Measurements from ENCODE around the gene MCOLN3.

Gene MCOLN3

DNA sequence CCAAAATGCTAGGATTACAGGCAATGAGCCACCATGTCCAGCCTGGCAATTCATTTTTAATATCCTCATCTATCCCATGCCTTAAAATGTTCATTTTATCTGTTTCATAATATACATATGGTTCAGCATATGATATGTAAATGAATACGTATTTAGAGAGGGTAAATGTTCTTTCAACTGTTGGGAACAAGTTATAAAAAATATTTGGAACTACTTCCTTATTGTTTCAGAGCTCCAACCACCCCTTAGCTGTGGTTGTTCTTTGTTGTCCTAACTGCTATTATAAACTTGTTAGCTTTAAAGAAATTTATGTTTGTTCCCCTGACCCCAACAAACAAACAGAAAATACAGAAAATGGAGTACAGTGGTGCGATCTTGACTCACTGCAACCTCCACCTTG is 65.9 kb downstream of the MCOLN3 start:
- TF ChIP-seq, protein P1, sequence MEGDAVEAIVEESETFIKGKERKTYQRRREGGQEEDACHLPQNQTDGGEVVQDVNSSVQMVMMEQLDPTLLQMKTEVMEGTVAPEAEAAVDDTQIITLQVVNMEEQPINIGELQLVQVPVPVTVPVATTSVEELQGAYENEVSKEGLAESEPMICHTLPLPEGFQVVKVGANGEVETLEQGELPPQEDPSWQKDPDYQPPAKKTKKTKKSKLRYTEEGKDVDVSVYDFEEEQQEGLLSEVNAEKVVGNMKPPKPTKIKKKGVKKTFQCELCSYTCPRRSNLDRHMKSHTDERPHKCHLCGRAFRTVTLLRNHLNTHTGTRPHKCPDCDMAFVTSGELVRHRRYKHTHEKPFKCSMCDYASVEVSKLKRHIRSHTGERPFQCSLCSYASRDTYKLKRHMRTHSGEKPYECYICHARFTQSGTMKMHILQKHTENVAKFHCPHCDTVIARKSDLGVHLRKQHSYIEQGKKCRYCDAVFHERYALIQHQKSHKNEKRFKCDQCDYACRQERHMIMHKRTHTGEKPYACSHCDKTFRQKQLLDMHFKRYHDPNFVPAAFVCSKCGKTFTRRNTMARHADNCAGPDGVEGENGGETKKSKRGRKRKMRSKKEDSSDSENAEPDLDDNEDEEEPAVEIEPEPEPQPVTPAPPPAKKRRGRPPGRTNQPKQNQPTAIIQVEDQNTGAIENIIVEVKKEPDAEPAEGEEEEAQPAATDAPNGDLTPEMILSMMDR (IDR thresholded peaks at IDR 0.05; ENCODE audit: low read depth, low read length, missing control alignments): no peak
- no peak for DNase-seq (ENCODE audit: extremely low read depth, low read depth)
- no peak overlapping the region for H3K4me3 ChIP-seq (replicated peaks; ENCODE audit: low read depth, low read length)

DNA sequence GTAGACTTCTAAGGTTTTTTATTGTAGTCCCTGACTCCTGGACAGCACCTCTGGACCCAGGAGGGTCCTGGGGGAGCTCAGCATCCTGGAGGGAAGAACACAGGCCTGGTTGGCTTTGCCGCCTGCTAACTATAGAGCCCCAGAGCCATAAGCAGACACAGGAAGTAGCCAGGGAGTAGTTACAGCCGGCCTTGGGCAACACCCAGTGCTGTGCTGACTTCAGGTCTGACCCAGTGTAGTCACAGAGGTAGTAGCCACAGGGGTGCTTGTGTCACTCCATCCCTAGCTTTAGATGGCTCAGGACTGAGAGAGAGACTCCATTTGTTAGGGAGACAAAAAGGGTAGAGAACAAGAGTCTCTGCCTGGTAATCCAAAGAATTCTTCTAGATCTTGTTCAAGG is 73.3 kb downstream of the MCOLN3 start:
- DNase-seq (ENCODE audit: extremely low read depth, low read depth): no peak
- TF ChIP-seq, protein P1 (IDR thresholded peaks at IDR 0.05; ENCODE audit: low read depth, low read length, missing control alignments): no peak

DNA sequence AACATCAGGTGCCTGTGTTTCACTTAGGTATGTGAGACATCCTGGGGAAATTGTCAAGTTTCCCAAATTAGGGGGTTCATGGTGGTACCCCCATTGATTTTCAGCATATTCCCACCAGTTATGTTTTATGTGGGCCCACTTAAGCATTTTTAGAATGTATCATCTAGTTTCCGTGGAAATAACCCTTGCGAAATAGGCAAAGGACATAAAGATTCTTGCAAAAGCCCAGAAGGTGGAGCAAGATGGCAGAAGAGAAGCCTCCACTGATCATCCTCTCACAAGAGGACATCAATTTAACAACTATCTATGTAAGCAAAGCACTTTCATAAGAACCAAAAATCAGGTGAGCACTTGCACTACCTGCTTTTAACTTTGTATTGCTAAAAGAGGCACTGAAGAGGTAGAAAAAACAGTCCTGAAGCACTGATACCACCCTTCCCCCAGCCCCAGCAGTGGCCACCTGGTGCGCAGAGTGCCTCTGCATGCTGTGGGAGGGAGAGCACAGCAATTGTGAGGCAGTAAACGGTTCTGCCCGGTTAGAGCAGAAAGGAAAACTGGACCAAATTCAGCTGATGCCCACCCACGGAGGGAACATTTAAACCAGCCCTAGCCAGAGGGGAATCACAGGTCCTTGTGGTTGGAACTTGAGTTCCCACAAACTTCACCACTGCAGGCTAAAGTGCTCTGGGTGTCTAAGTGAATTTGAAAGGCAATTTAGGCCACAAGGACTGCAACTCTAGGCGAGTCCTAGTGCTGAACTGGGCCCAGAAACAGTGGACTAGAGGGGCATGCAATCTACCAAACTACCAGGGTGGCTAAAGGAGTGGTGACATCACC is 74.6 kb downstream of the MCOLN3 start:
- DNase-seq (ENCODE audit: extremely low read depth, low read depth): no peak
- H3K4me3 ChIP-seq (replicated peaks; ENCODE audit: low read depth, low read length): no peak overlapping the region
- TF ChIP-seq, protein P1 (IDR thresholded peaks at IDR 0.05; ENCODE audit: low read depth, low read length, missing control alignments): no peak

More for the DNA sequence above, 73.3 kb downstream of the MCOLN3 start:
- H3K4me3 ChIP-seq (replicated peaks; ENCODE audit: low read depth, low read length): no peak overlapping the region

DNA sequence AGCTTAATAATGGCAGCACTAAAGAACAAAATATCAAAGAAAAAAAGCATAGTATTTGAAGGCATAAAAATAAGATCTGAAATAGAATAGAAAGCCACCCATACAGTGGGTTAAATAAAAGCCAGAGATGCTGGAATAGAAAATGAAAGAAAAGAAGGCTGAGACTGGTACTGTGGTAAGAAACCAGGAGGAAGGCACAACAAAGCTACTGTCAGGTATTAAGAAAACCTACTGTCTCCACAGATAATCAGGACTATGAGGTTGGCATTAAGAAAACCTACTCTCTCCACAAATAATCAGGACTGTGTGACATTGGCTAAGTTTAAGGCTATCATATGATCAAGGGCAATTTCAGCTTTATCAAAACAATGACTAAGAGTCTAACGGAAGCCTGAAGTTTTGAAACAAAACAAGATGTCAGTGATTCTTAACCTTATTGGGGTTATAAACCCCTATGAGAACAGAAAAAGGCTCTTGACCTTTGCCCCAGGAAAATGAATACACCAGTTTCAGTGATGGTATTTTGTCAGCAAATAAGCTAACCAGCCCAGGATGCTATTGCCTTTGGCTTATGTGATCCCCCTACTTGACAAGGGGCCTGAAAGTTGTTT is 75.8 kb downstream of the MCOLN3 start:
- no peak for DNase-seq (ENCODE audit: extremely low read depth, low read depth)
- TF ChIP-seq, protein P1 (IDR thresholded peaks at IDR 0.05; ENCODE audit: low read depth, low read length, missing control alignments): no peak
- no peak overlapping the region for H3K4me3 ChIP-seq (replicated peaks; ENCODE audit: low read depth, low read length)

DNA sequence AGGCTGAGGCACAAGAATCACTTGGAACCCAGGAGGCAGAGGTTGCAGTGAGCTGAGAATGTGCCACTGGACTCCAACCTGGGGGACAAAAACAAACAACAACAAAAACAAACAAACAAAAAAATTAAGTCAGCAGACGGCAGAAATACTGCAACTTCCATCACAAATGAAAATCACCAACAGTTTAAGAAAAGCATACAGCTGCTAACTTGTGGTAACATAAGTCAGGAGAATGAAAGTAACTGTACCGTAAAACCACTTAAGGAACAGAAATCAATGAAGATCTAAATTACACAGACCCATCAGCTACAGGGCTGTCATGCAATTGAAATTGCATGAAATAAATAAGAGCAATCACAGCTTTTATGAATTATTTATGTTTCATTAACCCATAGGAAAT is 76.3 kb downstream of the MCOLN3 start:
- TF ChIP-seq, protein P1 (IDR thresholded peaks at IDR 0.05; ENCODE audit: low read depth, low read length, missing control alignments): no peak
- no peak overlapping the region for H3K4me3 ChIP-seq (replicated peaks; ENCODE audit: low read depth, low read length)
- no peak for DNase-seq (ENCODE audit: extremely low read depth, low read depth)

DNA sequence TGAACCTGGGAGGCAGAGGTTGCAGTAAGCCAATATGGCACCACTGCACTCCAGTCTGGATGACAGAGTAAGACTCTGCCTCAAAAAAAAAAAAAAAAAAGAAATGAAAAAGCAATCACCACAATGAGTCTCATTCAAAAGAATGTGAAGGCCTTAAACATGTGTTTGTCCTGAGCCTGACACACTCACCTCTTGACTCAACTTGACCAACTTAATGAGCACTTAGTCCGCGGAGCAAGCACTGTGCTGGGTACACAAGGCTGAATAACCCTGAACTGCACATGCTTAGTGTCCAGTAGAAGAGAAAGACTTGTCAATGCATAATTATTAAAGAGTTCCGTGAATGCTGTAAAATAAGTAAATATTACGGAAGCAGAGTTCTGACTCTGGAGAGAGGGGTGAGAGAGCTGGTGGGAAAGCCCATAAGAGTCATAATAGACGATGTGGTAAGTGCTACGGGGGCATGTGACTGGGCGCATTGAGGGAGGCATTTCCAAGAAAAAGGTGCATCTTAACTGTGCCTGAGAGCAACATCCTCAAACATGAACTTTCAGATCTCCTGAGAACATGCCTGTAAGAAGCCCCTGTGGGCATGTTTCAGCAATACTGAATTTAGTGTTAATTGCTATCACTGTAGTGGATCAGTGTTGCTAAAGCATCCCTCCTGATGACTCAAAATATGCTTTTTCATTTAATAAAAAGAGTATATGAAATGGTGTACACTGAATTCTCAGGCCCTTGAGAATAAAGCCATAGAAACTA is 78.6 kb downstream of the MCOLN3 start:
- DNase-seq (ENCODE audit: extremely low read depth, low read depth): no peak
- H3K4me3 ChIP-seq (replicated peaks; ENCODE audit: low read depth, low read length): no peak overlapping the region
- TF ChIP-seq, protein P1 (IDR thresholded peaks at IDR 0.05; ENCODE audit: low read depth, low read length, missing control alignments): no peak

All from HFF-Myc (cell line).